GM18951 (cell line): ENCODE results near the gene CAMK2G.
"Not testable (repeated sequence)": the region's sequence is repeated elsewhere in the genome, so short reads cannot be mapped to it uniquely, and the experiment has no call there.

Experiments
- POLR2A ChIP-seq: IDR thresholded peaks from 4 replicates; pipeline ENCODE4 v1.6.1; 2011; ENCODE audit warnings: mild to moderate bottlenecking; ENCODE audit not compliant: insufficient read length, insufficient read depth; ENCODE audit errors: extremely low read depth
- in situ Hi-C: fragments of 300-500 bp; cut with MboI; formaldehyde crosslinking; loops from one replicate; pipeline ENCODE4 v1.12.0; 2022; ENCODE audit warnings: low sequenced_read_pairs, mixed read lengths, inconsistent platforms; ENCODE audit not compliant: unreplicated experiment

The CAMK2G gene

GRCh38 chr10:73874267-73875138 is at the start of gene CAMK2G:
Gene CAMK2G (minus strand): TSS chr10:73874555. CDS start chr10:73874461, 94 bp downstream.
- TF ChIP-seq POLR2A, result peak; percentile 67
- in situ Hi-C loops, result loop anchor here (25.0 kb wide), 1 partner anchor 363 kb away; no protein-coding TSS in a partner anchor

DNA sequence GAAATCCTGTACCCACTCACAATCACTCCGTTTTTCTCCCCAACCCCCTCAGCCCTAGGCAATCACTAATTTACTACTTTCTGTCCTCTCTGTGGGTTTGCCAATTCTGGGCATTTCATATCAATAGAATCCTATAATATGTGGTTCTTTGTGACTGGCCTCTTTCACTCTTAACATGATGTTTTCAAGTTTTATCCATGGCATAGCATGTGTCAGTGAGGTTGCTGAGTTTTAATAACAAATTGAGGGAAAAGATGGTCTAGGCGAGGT is 48.4 kb upstream of the CAMK2G start:
- in situ Hi-C loops, result no loop called here
- no peak for TF ChIP-seq POLR2A

GRCh38 chr10:73922007-73922863 is 47.9 kb upstream of the CAMK2G start:
- TF ChIP-seq POLR2A, result no peak
- in situ Hi-C loops, result no loop called here

- in situ Hi-C loops, result no loop called here
- TF ChIP-seq POLR2A, result no peak
These were observed 45.7 kb upstream of the CAMK2G start for GRCh38 chr10:73920089-73920488.

GRCh38 chr10:73919481-73919880 is 45.1 kb upstream of the CAMK2G start:
- in situ Hi-C loops, result not testable (repeated sequence)

DNA sequence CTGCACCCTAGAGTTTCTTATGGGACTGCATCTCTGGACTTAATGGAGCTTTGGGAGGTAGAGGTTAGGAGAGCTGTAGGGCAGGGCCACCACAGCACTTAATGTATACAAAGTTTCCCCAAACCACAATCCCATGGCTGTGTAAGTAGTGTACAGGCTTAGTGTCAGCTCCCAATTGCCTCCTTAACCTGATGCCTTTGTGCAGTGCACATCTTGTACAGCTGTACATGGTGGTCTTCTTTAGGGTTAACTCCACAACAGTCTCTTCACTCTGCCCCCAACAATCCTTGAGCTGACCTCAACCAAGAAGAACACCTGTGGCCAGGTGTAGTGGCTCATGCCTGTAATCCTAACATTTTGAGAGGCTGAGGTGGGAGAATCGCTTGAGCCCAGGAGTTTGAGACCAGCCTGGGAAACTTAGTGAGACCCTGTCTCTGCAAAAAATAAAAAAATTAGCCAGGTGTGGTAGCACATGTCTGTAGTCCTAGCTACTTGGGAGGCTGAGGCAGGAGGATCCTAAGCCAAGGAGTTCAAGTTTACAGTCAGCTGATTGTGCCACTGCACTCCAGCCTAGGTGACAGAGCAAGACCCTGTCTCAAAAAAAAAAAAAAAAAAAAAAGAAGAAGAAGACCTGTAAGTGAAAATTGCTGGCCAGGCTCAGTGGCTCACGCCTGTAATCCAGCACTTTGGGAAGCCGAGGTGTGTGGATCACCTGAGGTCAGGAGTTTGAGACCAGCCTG is 43.4 kb upstream of the CAMK2G start:
- no peak for TF ChIP-seq POLR2A
- in situ Hi-C loops, result no loop called here

DNA sequence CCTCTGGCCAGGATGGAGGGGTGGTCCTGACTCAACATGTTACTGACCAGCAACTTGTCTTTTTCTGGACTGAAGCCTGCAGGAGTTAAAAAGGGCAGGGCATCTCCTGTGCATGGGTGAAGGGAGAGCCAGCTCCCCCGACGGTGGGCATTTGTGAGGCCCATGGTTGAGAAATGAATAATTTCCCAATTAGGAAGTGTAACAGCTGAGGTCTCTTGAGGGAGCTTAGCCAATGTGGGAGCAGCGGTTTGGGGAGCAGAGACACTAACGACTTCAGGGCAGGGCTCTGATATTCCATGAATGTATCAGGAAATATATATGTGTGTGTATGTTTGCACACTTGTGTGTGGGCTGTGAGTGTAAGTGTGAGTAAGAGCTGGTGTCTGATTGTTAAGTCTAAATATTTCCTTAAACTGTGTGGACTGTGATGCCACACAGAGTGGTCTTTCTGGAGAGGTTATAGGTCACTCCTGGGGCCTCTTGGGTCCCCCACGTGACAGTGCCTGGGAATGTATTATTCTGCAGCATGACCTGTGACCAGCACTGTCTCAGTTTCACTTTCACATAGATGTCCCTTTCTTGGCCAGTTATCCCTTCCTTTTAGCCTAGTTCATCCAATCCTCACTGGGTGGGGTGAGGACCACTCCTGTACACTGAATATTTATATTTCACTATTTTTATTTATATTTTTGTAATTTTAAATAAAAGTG is 42.6 kb upstream of the CAMK2G start:
- TF ChIP-seq POLR2A, result no peak
- in situ Hi-C loops, result no loop called here

GRCh38 chr10:73915206-73915851 is 41.0 kb upstream of the CAMK2G start:
- in situ Hi-C loops, result no loop called here
- TF ChIP-seq POLR2A, result no peak

DNA sequence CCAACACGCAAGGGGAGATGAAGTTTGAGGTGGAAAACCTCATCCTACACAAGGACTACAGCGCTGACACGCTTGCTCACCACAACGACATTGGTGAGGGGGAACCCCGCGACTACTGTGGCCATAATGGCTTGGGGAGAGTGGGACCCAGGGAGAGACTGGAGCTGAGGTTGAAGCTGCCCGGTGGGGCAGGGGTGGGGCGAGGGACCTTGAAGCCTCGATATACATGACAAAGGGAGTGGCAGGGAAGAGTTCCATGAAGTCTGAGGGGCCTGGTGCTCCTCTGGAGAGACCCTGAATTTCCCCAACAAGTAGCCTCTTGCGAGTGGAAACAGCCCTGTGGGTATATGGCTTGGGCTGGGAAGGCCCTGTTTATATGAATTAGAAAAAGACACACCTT is 39.7 kb upstream of the CAMK2G start:
- TF ChIP-seq POLR2A, result no peak
- in situ Hi-C loops, result no loop called here

GRCh38 chr10:73911553-73912004 is 37.2 kb upstream of the CAMK2G start:
- in situ Hi-C loops, result no loop called here
- TF ChIP-seq POLR2A, result no peak

DNA sequence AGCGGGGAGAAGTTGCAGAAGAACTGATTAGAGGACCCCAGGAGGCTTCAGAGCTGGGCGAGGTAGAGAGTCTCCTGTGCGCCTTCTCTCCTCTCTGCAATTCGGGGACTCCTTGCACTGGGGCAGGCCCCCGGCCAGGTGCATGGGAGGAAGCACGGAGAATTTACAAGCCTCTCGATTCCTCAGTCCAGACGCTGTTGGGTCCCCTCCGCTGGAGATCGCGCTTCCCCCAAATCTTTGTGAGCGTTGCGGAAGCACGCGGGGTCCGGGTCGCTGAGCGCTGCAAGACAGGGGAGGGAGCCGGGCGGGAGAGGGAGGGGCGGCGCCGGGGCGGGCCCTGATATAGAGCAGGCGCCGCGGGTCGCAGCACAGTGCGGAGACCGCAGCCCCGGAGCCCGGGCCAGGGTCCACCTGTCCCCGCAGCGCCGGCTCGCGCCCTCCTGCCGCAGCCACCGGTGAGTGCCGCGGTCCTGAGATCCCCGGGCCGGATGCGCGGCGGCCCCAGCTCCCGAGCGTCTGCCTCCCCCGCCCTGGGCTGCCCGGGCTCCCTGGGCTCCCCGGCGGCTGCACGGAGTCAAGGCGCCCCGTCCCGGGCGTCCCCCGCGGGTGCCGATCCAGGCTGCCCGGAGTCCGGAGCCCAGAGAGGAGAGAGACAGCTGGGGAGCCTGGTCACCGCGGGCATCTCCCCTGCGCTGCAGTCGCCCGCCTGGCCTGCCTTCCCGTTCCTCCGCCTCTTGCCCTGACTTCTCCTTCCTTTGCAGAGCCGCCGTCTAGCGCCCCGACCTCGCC is 36.6 kb upstream of the CAMK2G start, which contains the start of gene PLAU:
PLAU (plus strand) TSS at position 369 of the 789 bp plus-strand sequence. CDS start 424 bp downstream, outside the sequence.
- peak; percentile 45 for TF ChIP-seq POLR2A
- in situ Hi-C loops, result no loop called here

DNA sequence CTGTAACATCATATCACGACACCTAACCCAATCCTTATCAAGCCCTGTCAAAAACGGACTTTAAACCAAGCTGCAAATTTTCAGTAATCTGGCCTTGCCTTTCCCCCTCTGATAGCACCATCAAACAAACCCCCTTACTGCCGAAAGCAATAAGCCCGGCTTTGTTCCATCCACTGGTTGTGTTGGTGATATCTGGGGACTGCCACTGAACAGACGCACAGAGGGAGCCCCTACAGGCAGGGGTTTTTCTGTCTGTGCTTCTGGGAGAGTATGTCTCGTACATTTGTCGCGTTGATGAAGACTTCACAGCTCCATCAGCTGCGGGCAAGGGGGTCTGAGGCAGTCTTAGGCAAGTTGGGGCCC is 36.0 kb upstream of the CAMK2G start:
- no peak for TF ChIP-seq POLR2A
- in situ Hi-C loops, result no loop called here
